ENCODE data around the gene RTL1. TPM values are rescaled to one million over a fixed set of nuclear protein-coding genes. Genes with fewer than 3 reads are reported as not detected.
A peak's percentile ranks its signal among the peaks of the same experiment; 100 is the strongest.

The RTL1 gene
- total and polyA plus RNA-seq, 12 donors: not detected

- DNase-seq: no peak
- intact Hi-C loops (cut with DNase I): no loop called here
- Histone ChIP-seq H3K27ac (no peak overlapping the region), H3K9me3 (no peaks in the 10 kb centered on the region), H3K4me1 (no peaks in the 10 kb centered on the region), H3K36me3 (no peaks in the 10 kb centered on the region), H3K4me3 (no peak overlapping the region), H3K27me3 (peaks cover 0 to 1% (median 0%) of the 10 kb centered on the region in 7 donors)
- WGBS, 2 donors: 88 to 89% methylated on average over 22 of the region's 24 CpGs
- no peak for TF ChIP-seq CTCF (IDR thresholded peaks at IDR 0.05)
- ATAC-seq: no peak
Measured at GRCh38 chr14:100868621-100869370, 34.7 kb downstream of the RTL1 start.

GRCh38 chr14:100867631-100868315 lies 35.7 kb downstream of the RTL1 start:
- Histone ChIP-seq H3K27me3 (peaks cover 0 to 4% (median 0%) of the 10 kb centered on the region in 7 donors), H3K27ac (no peak overlapping the region), H3K9me3 (no peaks in the 10 kb centered on the region), H3K4me1 (no peaks in the 10 kb centered on the region), H3K4me3 (no peak overlapping the region), H3K36me3 (no peaks in the 10 kb centered on the region)
- intact Hi-C loops (cut with DNase I): no loop called here
- ATAC-seq: no peak
- no peak for TF ChIP-seq CTCF (IDR thresholded peaks at IDR 0.05)
- WGBS, 2 donors: 85 to 88% methylated on average over 13 of the region's 13 CpGs
- DNase-seq: no peak

GRCh38 chr14:100866666-100867630 lies 36.6 kb downstream of the RTL1 start:
- WGBS, 2 donors: 87 to 88% methylated on average over 18 of the region's 18 CpGs
- DNase-seq (no peak), ATAC-seq (peak in 1 of 8 donors; percentile 31)
- peaks cover 0 to 7% (median 0%) of the 10 kb centered on the region in 7 donors for H3K27me3 ChIP-seq
- H3K9me3 ChIP-seq: no peaks in the 10 kb centered on the region
- no peaks in the 10 kb centered on the region for H3K4me1 ChIP-seq
- no peak overlapping the region for H3K4me3 ChIP-seq
- TF ChIP-seq CTCF (IDR thresholded peaks at IDR 0.05): no peak
- H3K27ac ChIP-seq: no peak overlapping the region
- intact Hi-C loops (cut with DNase I): no loop called here
- H3K36me3 ChIP-seq: no peaks in the 10 kb centered on the region
